ENCODE results near the gene ZDHHC7. TPM values are rescaled to one million over a fixed set of nuclear protein-coding genes. Genes with fewer than 3 reads are reported as not detected.

Gene ZDHHC7
- total and polyA plus RNA-seq, 9 of the 15 experiments (the other 6 are each of a cell fraction or from before 2014, with no cell fraction given) = 1.7 to 49.7 (median 37.4) TPM

DNA sequence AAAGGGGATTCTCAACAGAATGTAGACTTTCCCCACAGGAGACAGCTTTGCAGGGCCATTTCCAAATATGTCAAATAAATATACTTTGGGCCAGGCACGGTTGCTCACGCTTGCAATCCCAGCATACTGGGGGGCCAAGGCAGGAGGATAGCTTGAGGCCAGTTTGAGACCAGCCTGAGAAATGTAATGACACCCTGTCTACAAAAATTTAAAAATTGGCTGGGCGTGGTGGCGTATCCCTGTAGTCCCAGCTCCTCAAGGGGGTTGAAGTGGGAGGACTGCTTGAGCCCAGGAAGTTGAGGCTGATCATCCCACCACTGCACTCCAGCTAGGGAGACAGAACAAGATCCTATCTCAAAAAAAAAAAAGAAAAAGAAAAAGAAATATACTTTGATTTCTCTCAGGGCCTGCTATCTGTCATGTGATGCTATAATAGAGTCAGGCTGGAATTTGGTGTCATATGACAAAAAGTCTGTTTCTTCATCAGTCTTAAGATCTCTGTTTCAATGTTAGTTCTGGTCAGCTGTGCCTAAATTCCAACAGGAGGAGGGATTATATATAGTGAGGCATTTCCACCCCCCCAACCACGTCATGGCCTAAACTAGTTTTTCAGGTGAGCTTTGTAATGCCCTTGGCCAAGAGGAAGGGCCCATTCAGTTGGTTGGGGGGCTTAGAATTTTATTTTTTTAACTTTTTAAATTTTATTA, 4.3 kb upstream of the ZDHHC7 start (continued):
- TF ChIP-seq CCNT2 (IDR thresholded peaks at IDR 0.05; ENCODE audit: borderline replicate concordance, extremely low read depth, insufficient read length, low read depth, low read length) = no peak
- TF ChIP-seq NFXL1 (CRISPR knock-in tag; IDR thresholded peaks at IDR 0.05) = no peak
- no peak for TF ChIP-seq PRMT5 (CRISPR knock-in tag; IDR thresholded peaks at IDR 0.05)
- TF ChIP-seq, protein P1, sequence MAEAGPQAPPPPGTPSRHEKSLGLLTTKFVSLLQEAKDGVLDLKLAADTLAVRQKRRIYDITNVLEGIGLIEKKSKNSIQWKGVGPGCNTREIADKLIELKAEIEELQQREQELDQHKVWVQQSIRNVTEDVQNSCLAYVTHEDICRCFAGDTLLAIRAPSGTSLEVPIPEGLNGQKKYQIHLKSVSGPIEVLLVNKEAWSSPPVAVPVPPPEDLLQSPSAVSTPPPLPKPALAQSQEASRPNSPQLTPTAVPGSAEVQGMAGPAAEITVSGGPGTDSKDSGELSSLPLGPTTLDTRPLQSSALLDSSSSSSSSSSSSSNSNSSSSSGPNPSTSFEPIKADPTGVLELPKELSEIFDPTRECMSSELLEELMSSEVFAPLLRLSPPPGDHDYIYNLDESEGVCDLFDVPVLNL (CRISPR knock-in tag; IDR thresholded peaks at IDR 0.05; ENCODE audit: low read depth) = no peak
- TF ChIP-seq ZNF696 (CRISPR knock-in tag; conservative IDR thresholded peaks at IDR 0.05) = no peak

DNA sequence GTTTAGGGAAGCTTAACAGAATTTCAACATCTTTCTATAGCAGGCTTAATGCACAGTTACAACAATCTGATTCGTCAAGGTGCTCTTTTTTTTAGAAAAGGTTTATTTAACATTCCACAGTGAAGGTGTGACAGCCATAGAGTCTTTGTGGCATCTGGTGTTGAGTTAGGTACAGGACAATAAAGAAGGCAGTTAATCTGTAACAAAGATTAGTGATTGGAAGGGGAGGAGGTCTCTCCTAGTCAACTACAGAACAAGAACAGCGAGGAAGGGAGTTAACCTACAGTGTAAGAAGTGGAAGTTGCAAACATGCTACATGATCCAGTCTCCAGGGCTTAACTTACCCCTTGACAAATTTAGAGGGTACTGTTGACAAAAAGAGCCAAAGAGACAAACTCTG, 3.0 kb upstream of the ZDHHC7 start:
- H3K79me2 ChIP-seq (ENCODE audit: control insufficient read depth, insufficient read depth, low read length) = peaks cover 28% of the 10 kb centered on the region
- no TSS peak for BruUV-seq (replicated peaks)
- ChIA-PET CTCF (ENCODE audit: low intra/inter-chr PET ratio) (no interaction called here), POLR2A (interaction anchor here (0.7 to 4.9 kb wide), 3 partner anchors 12 to 43 kb away, joined by 3 to 50 read pairs (median 4); partner anchors contain the start of gene KIAA0513)
- H3K4me1 ChIP-seq (replicated peaks in 1 of 2; ENCODE audit: control insufficient read depth in 2 of 2, insufficient read depth in 2 of 2, low read length in 2 of 2) = peaks cover 7 to 18% of the 10 kb centered on the region in 2 experiments
- in situ Hi-C loops (cut with MboI) = no loop called here
- ATAC-seq (no peak), FAIRE-seq (peak; percentile 32), DNase-seq (ENCODE audit: extremely low read depth in 1 of 4, low spot score in 3 of 4) (no peak)
- no peak overlapping the region for H2AFZ ChIP-seq (ENCODE audit: low read depth, low read length)
- peaks cover 8% of the 10 kb centered on the region; the same call in 1 of the 3 replicates for H3K36me3 ChIP-seq (ENCODE audit: control insufficient read depth, insufficient read depth, low read length)
- H3K4me3 ChIP-seq = no peak overlapping the region
- H3K9ac ChIP-seq (ENCODE audit: insufficient read depth in 1 of 2, low read depth in 2 of 2, low read length in 2 of 2) = no peak overlapping the region
- no peak overlapping the region for H3K27ac ChIP-seq (ENCODE audit: extremely low read depth, low read depth, low read length)
- H3K9me1 ChIP-seq (ENCODE audit: control insufficient read depth, insufficient read depth, low read length) = no peaks in the 10 kb centered on the region
- H4K20me1 ChIP-seq (replicated peaks; ENCODE audit: control insufficient read depth, insufficient read depth, low read length) = peaks cover 8% of the 10 kb centered on the region
- H3K4me2 ChIP-seq (ENCODE audit: insufficient read depth, low read length) = no peak overlapping the region
- peaks cover 6 to 10% of the 10 kb centered on the region in 2 experiments; a peak in 4 of 5 replicates for H3K27me3 ChIP-seq (ENCODE audit: control insufficient read depth in 2 of 2, insufficient read depth in 2 of 2, low read length in 2 of 2)
- intact Hi-C loops (cut with micrococcal nuclease) = no loop called here
- WGBS (ENCODE audit: insufficient coverage, low coverage, missing lambda C conversion rate) = 66% methylated on average over 2 of the region's 2 CpGs
- TF ChIP-seq FOXK2 (conservative IDR thresholded peaks at IDR 0.05 in 1 of 2, IDR thresholded peaks at IDR 0.05 in 1 of 2; ENCODE audit: low read depth in 2 of 2) = no peak
- TF ChIP-seq, protein P2, sequence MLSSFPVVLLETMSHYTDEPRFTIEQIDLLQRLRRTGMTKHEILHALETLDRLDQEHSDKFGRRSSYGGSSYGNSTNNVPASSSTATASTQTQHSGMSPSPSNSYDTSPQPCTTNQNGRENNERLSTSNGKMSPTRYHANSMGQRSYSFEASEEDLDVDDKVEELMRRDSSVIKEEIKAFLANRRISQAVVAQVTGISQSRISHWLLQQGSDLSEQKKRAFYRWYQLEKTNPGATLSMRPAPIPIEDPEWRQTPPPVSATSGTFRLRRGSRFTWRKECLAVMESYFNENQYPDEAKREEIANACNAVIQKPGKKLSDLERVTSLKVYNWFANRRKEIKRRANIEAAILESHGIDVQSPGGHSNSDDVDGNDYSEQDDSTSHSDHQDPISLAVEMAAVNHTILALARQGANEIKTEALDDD (IDR thresholded peaks at IDR 0.05) = peak; percentile 66
- H3K9me3 ChIP-seq (replicated peaks; ENCODE audit: control insufficient read depth, insufficient read depth, low read depth, low read length) = no peaks in the 10 kb centered on the region

Measured in K562 (cell line).